Adrenal gland (tissue), 12 donors: Measurements from ENCODE around the gene DNHD1. TPM values are rescaled to one million over a fixed set of nuclear protein-coding genes. Genes with fewer than 3 reads are reported as not detected.

Experiments
- DNase-seq, 7 donors: peaks; one replicate each; pipeline ENCODE4 v3.0.0-alpha.2; 2019 to 2020
- H3K27ac ChIP-seq, 5 donors: fragments of 200-600 bp; sonication (generic) in 4 of 5; 1 replicate in 3 of 5; 2 replicates in 2 of 5; pipeline versions ENCODE4 v1.5.1 to v1.8.0; 2016 to 2020; ENCODE audit warnings: mild to moderate bottlenecking in 1 of 5
- H3K27me3 ChIP-seq: fragments of 200-600 bp; 2 replicates; pipeline ENCODE4 v1.8.0; 2021
- H3K36me3 ChIP-seq, 2 donors: fragments of 200-600 bp; replicated peaks in 1 of 2; 1 replicate in 1 of 2; 2 replicates in 1 of 2; pipeline versions ENCODE4 v1.5.1 to v1.8.0; 2018 to 2022
- H3K4me1 ChIP-seq, 2 donors: fragments of 200-600 bp; replicated peaks in 1 of 2; 1 replicate in 1 of 2; 2 replicates in 1 of 2; pipeline versions ENCODE4 v1.5.1 to v1.8.0; 2018 to 2021
- H3K4me3 ChIP-seq, 4 donors: fragments of 200-600 bp; sonication (generic) in 3 of 4; one replicate each; pipeline ENCODE4 v1.5.1; 2016 to 2018
- H3K9me3 ChIP-seq, 3 donors: fragments of 200-600 bp; sonication (generic) in 1 of 3; replicated peaks in 1 of 3; 1 replicate in 2 of 3; 2 replicates in 1 of 3; pipeline versions ENCODE4 v1.5.1 to v1.8.0; 2016 to 2021
- CTCF ChIP-seq, 6 experiments: fragments of 450-650 bp in 4 of 6; fragments of 200-600 bp in 2 of 6; sonication (generic) in 1 of 6; IDR thresholded peaks; 1 replicate in 5 of 6; 2 replicates in 1 of 6; pipeline versions ENCODE4 v1.5.1 to v1.8.0; 2016 to 2021; ENCODE audit warnings: antibody characterized with exemption in 6 of 6, mild to moderate bottlenecking in 2 of 6, moderate library complexity in 1 of 6
- POLR2A ChIP-seq, 2 donors: fragments of 450-650 bp; IDR thresholded peaks; one replicate each; pipeline ENCODE4 v1.6.1; 2017; ENCODE audit warnings: antibody characterized with exemption in 2 of 2, mild to moderate bottlenecking in 2 of 2, moderate library complexity in 1 of 2
- WGBS, 4 donors: extraction: QIAGEN DNeasy Blood & Tissue Kit in 2 of 4; methylation state at CpG; one replicate each; pipeline versions ENCODE4 v1.1.5 to v1.1.7; 2013 to 2017; 5-methylcytosine and 5-hydroxymethylcytosine counted together
- intact Hi-C, 2 donors: fragments of 100-400 bp; cut with DNase I; formaldehyde crosslinking; loops; one replicate each; pipeline versions ENCODE4 v1.14.1 to v1.15.0; 2022 to 2023
- polyA plus RNA-seq, 3 donors: library from polyadenylated mRNA; stranded (reverse); fragments of 200-250 nt in 2 of 3; fragments of 350-450 nt in 1 of 3; fragmentation: Illumina TruSeq in 1 of 3; extraction: RNeasy Lipid Tissue Mini Kit (QIAGEN cat#74804) in 1 of 3; gene quantifications; one replicate each; pipeline ENCODE4 v1.2.3, GENCODE V29; 2013 to 2014
- total RNA-seq, 9 donors: library from RNA; depleted of rRNA in 4 of 9; stranded (reverse); fragments of >200 nt in 4 of 9; fragments of 120-200 nt in 1 of 9; fragmentation: NEBNext Ultra II Directional in 1 of 9; extraction: Animal tissue kit (Norgen Biotek cat#: 25700) in 1 of 9; gene quantifications; one replicate each; pipeline versions ENCODE4 v1.1.0 to v1.2.4, GENCODE V29; 2013 to 2023
- donor health status: healthy with polysubstance abuse.
- donor health status: Bipolar disorder and iron deficiency.
- donor health status: DM: yes; HTN: yes; CAD: no.
- donor health status: DM: no; HTN: no; CAD: no.
- donor health status: DM: no; HTN: no; CAD: no.
- donor health status: DM: yes; HTN: yes; CAD: no.

Gene DNHD1
- total and polyA plus RNA-seq, 12 donors = 3.9 to 27.1 (median 9.9) TPM

- peak overlapping the region; percentile 88 to 96 (median 92) for H3K27ac ChIP-seq
- peak in 1 of 7 donors; percentile 25 for DNase-seq
- peak overlapping the region; percentile 73 to 82 (median 78) for H3K4me3 ChIP-seq
- peaks cover 23 to 24% of the 10 kb centered on the region in 2 donors for H3K4me1 ChIP-seq
- intact Hi-C loops = no loop called here
- peaks cover 0 to 61% of the 10 kb centered on the region in 2 donors for H3K36me3 ChIP-seq
- WGBS, 4 donors = 3 to 7% (median 5%) methylated on average over 13 of the region's 13 CpGs
- no peak for TF ChIP-seq POLR2A (IDR thresholded peaks at IDR 0.05)
- no peak for TF ChIP-seq CTCF (IDR thresholded peaks at IDR 0.05)
- H3K27me3 ChIP-seq = no peaks in the 10 kb centered on the region
- no peaks in the 10 kb centered on the region for H3K9me3 ChIP-seq
Observed at GRCh38 chr11:6481924-6482275, 15.2 kb upstream of the DNHD1 start.

- H3K4me1 ChIP-seq = peaks cover 23 to 24% of the 10 kb centered on the region in 2 donors
- 78 to 90% (median 79%) methylated on average over 4 of the region's 4 CpGs for WGBS, 4 donors
- H3K27ac ChIP-seq = peak overlapping the region in 2 of 5 donors; percentile 92 to 96
- peak overlapping the region in 1 of 4 donors; percentile 74 for H3K4me3 ChIP-seq
- H3K36me3 ChIP-seq = peaks cover 0 to 58% of the 10 kb centered on the region in 2 donors
- H3K9me3 ChIP-seq = no peaks in the 10 kb centered on the region
- DNase-seq = no peak
- TF ChIP-seq POLR2A (IDR thresholded peaks at IDR 0.05) = no peak
- TF ChIP-seq CTCF (IDR thresholded peaks at IDR 0.05) = no peak
- no peaks in the 10 kb centered on the region for H3K27me3 ChIP-seq
- intact Hi-C loops = no loop called here
Observed at GRCh38 chr11:6482441-6482840, 14.6 kb upstream of the DNHD1 start.

GRCh38 chr11:6483015-6483414, 14.1 kb upstream of the DNHD1 start:
- TF ChIP-seq POLR2A (IDR thresholded peaks at IDR 0.05) = no peak
- TF ChIP-seq CTCF (IDR thresholded peaks at IDR 0.05) = no peak
- Histone ChIP-seq H3K27me3 (no peaks in the 10 kb centered on the region), H3K4me1 (peaks cover 23 to 24% of the 10 kb centered on the region in 2 donors), H3K4me3 (no peak overlapping the region), H3K36me3 (peaks cover 0 to 56% of the 10 kb centered on the region in 2 donors), H3K27ac (peak overlapping the region in 1 of 5 donors; percentile 96), H3K9me3 (no peaks in the 10 kb centered on the region)
- DNase-seq = no peak
- 85 to 94% (median 87%) methylated on average over 6 of the region's 6 CpGs for WGBS, 4 donors
- intact Hi-C loops = no loop called here

GRCh38 chr11:6485661-6486060, 11.4 kb upstream of the DNHD1 start:
- Histone ChIP-seq H3K9me3 (no peaks in the 10 kb centered on the region), H3K4me1 (peaks cover 11 to 12% of the 10 kb centered on the region in 2 donors), H3K4me3 (no peak overlapping the region), H3K27me3 (no peaks in the 10 kb centered on the region), H3K27ac (no peak overlapping the region), H3K36me3 (peaks cover 0 to 45% of the 10 kb centered on the region in 2 donors)
- TF ChIP-seq CTCF (IDR thresholded peaks at IDR 0.05) (no peak), POLR2A (IDR thresholded peaks at IDR 0.05) (no peak)
- DNase-seq = no peak
- WGBS, 4 donors = 64 to 99% (median 86%) methylated on average over 3 of the region's 3 CpGs
- intact Hi-C loops = no loop called here
